HepG2 (cell line): ENCODE data around the gene AMPH. TPM values are rescaled to one million over a fixed set of nuclear protein-coding genes. Genes with fewer than 3 reads are reported as not detected.

ENCODE experiments used
- ATAC-seq: fragments of 200-7000 bp; cut with Tn5 transposase; 3 replicates; pipeline ENCODE4 v1.9.1; 2020; ENCODE audit warnings: mild to moderate bottlenecking, moderate library complexity
- BruUV-seq: library from RNA; stranded (reverse); fragments of 400-500 nt; replicated peaks from 2 replicates; lab custom pipeline; 2021; lab: Mats Ljungman, UMichigan
- CTCF ChIA-PET: fragments of 300-600 bp; formaldehyde crosslinking; extraction: SDS; loops from one replicate; lab custom pipeline; 2021; ENCODE audit warnings: low total read pairs, inconsistent platforms, low intra/inter-chr PET ratio; lab: Yijun Ruan, JAX
- POLR2A ChIA-PET: fragments of 350-600 bp; sonication (Branson Sonifier 250); formaldehyde crosslinking; loops from one replicate; lab custom pipeline; 2020; ENCODE audit warnings: antibody characterized with exemption, inconsistent platforms; lab: Yijun Ruan, JAX
- DNase-seq: peaks from one replicate; pipeline ENCODE4 v3.0.0-alpha.2; 2015; ENCODE audit warnings: low spot score
- FAIRE-seq: peaks from 3 replicates; lab custom pipeline; 2011; peaks lifted over from hg19 to GRCh38; lab: Jason Lieb, UNC
- H2AFZ ChIP-seq: one replicate; pipeline ENCODE4 v1.6.1; 2011; ENCODE audit warnings: low read length, inconsistent platforms
- H3K27ac ChIP-seq: fragments of 300-600 bp; 3 replicates; pipeline ENCODE4 v1.8.0; 2011; ENCODE audit warnings: mixed run types, mild to moderate bottlenecking, mixed read lengths, low read length, inconsistent platforms; ENCODE audit not compliant: insufficient read depth; ENCODE audit errors: extremely low read length
- H3K27me3 ChIP-seq, 2 experiments: fragments of 200-600 bp in 1 of 2; 2 replicates in 1 of 2; 3 replicates in 1 of 2; pipeline versions ENCODE4 v1.6.0 to v1.8.0; 2011; ENCODE audit warnings: low read length in 2 of 2, mild to moderate bottlenecking in 2 of 2, moderate library complexity in 2 of 2, inconsistent platforms in 1 of 2; ENCODE audit not compliant: insufficient read depth in 2 of 2, control insufficient read depth in 1 of 2
- H3K36me3 ChIP-seq, 2 experiments: fragments of 200-600 bp in 1 of 2; replicated peaks in 1 of 2; 2 replicates in 1 of 2; 3 replicates in 1 of 2; pipeline versions ENCODE4 v1.5.1 to v1.8.0; 2011; ENCODE audit warnings: low read length in 2 of 2, inconsistent platforms in 1 of 2; ENCODE audit not compliant: insufficient read depth in 2 of 2, control insufficient read depth in 1 of 2
- H3K4me1 ChIP-seq: 2 replicates; pipeline ENCODE4 v1.5.1; 2012; ENCODE audit warnings: low read length, inconsistent platforms; ENCODE audit not compliant: insufficient read depth
- H3K4me2 ChIP-seq: 2 replicates; pipeline ENCODE4 v1.6.0; 2011; ENCODE audit warnings: low read depth, low read length, inconsistent platforms
- H3K4me3 ChIP-seq, 3 experiments: fragments of 200-600 bp in 1 of 3; sonication (generic), shearing (Covaris generic) in 1 of 3; replicated peaks in 1 of 3; 2 replicates each; pipeline ENCODE4 v1.5.1; 2011 to 2016; ENCODE audit warnings: low read length in 3 of 3, inconsistent platforms in 2 of 3, low read depth in 2 of 3, mild to moderate bottlenecking in 2 of 3, control low read depth in 1 of 3, mixed read lengths in 1 of 3; ENCODE audit not compliant: insufficient read depth in 1 of 3
- H3K79me2 ChIP-seq: one replicate; pipeline ENCODE4 v1.6.1; 2011; ENCODE audit warnings: low read length, inconsistent platforms; ENCODE audit not compliant: insufficient read depth
- H3K9ac ChIP-seq: 2 replicates; pipeline ENCODE4 v1.6.0; 2011; ENCODE audit warnings: mild to moderate bottlenecking, low read depth, low read length, inconsistent platforms; ENCODE audit not compliant: insufficient read depth
- H3K9me3 ChIP-seq: 2 replicates; pipeline ENCODE4 v1.5.1; 2012; ENCODE audit warnings: mild to moderate bottlenecking, low read length
- H4K20me1 ChIP-seq: 2 replicates; pipeline ENCODE4 v1.6.0; 2011; ENCODE audit warnings: inconsistent platforms, mild to moderate bottlenecking, low read length, moderate library complexity; ENCODE audit not compliant: insufficient read depth
- STAG1 ChIP-seq: sonication (generic); formaldehyde crosslinking; IDR thresholded peaks from 2 replicates; pipeline ENCODE4 v1.4.0; 2020; ENCODE audit warnings: missing genetic modification reagents
- WGBS: methylation state at CpG from one replicate; pipeline ENCODE4 v1.1.6; 2017; ENCODE audit warnings: low lambda C conversion rate; 5-methylcytosine and 5-hydroxymethylcytosine counted together
- in situ Hi-C: cut with HindIII; loops from 2 replicates; pipeline ENCODE4 v1.10.0; 2017; ENCODE audit warnings: low pct_unique_long_range_greater_than_20kb; ENCODE audit not compliant: extremely low pct_ligation_motif_present
- intact Hi-C: fragments of 100-400 bp; cut with micrococcal nuclease; formaldehyde crosslinking; loops from one replicate; pipeline ENCODE4 v1.10.0; 2022; ENCODE audit not compliant: unreplicated experiment
- polyA plus RNA-seq, 8 experiments: library from polyadenylated mRNA; depleted of rRNA in 3 of 8; stranded (reverse) in 7 of 8; unstranded in 1 of 8; fragments of >200 nt; fragmentation: Illumina TruSeq in 4 of 8; extraction: Trizol in 4 of 8; gene quantifications; 2 replicates each; pipeline versions ENCODE4 v1.2.1 to v1.2.3, GENCODE V29; 2011 to 2016; ENCODE audit warnings: low read depth in 4 of 8, missing spikeins in 1 of 8, mixed read lengths in 1 of 8; ENCODE audit not compliant: insufficient read depth in 1 of 8
- total RNA-seq, 5 experiments: library from RNA; depleted of rRNA; stranded (reverse); fragments of >200 nt; fragmentation: Illumina TruSeq; extraction: Trizol; gene quantifications; 2 replicates each; pipeline ENCODE4 v1.2.3, GENCODE V29; 2016; ENCODE audit warnings: low read depth in 1 of 5
- TF ChIP-seq, protein P1 (sequence below): sonication (generic); formaldehyde crosslinking; IDR thresholded peaks from 2 replicates; pipeline ENCODE4 v1.5.0; 2020; ENCODE audit warnings: mild to moderate bottlenecking, missing genetic modification reagents, moderate library complexity
- TF ChIP-seq, protein P2 (sequence below): sonication (generic); formaldehyde crosslinking; IDR thresholded peaks from 2 replicates; pipeline ENCODE4 v1.5.0; 2020; ENCODE audit warnings: mild to moderate bottlenecking, missing genetic modification reagents, borderline replicate concordance

AMPH gene
- total and polyA plus RNA-seq, 2 of the 13 experiments (the other 11 are each of a cell fraction or from before 2014, with no cell fraction given), result not detected

DNA sequence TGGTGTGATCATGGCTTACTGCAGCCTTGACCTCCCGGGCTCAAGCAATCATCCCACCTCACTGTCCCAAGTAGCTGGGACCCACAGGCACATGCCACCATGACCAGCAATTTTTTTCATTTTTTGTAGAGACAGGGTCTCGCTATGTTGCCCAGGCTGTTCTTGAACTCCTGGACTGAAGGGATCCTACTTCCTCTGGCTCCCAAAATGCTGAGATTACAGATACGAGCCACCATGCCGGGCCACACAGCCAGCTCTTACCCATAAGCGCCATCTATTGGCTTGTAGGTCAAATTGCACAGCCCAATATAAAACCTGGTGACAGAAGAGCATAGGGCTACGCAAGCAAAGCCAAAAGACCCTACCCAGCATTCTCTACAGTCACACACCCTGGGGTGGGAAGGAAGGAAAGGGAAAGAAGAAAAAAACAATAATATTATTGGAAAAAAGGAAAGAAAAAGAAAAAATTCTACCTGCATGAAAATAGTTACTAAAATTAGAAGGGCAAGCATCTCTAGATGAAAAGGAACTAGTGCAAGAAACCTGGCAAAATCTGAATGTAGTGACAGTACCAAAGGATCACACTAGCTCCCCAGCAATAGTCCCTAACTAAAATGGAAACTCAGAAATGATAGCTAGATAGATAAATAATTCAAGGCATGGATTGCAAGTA is 29.4 kb upstream of the AMPH start:
- FAIRE-seq, result no peak

More for the DNA sequence above, 29.4 kb upstream of the AMPH start:
- BruUV-seq, result no TSS peak
- POLR2A ChIA-PET, result no interaction called here
- Histone ChIP-seq H3K27me3 (peaks cover 0 to 2% of the 10 kb centered on the region in 2 experiments; a peak in 2 of 5 replicates), H3K27ac (no peak overlapping the region), H2AFZ (no peak overlapping the region), H3K4me3 (no peak overlapping the region), H3K36me3 (no peaks in the 10 kb centered on the region), H3K9me3 (no peaks in the 10 kb centered on the region), H3K79me2 (no peaks in the 10 kb centered on the region), H3K4me1 (no peaks in the 10 kb centered on the region), H3K9ac (no peak overlapping the region), H4K20me1 (no peaks in the 10 kb centered on the region), H3K4me2 (no peak overlapping the region)
- DNase-seq (peak; percentile 29), ATAC-seq (peak; percentile 83)
- intact Hi-C loops (loop anchor here (1.0 kb wide), 1 partner anchor 262 kb away; no protein-coding TSS in a partner anchor), in situ Hi-C loops (loop anchor here (25.0 kb wide), 1 partner anchor 248 kb away; no protein-coding TSS in a partner anchor)
- peak; percentile 59 for TF ChIP-seq STAG1 (CRISPR knock-in tag)
- TF ChIP-seq, protein P1, sequence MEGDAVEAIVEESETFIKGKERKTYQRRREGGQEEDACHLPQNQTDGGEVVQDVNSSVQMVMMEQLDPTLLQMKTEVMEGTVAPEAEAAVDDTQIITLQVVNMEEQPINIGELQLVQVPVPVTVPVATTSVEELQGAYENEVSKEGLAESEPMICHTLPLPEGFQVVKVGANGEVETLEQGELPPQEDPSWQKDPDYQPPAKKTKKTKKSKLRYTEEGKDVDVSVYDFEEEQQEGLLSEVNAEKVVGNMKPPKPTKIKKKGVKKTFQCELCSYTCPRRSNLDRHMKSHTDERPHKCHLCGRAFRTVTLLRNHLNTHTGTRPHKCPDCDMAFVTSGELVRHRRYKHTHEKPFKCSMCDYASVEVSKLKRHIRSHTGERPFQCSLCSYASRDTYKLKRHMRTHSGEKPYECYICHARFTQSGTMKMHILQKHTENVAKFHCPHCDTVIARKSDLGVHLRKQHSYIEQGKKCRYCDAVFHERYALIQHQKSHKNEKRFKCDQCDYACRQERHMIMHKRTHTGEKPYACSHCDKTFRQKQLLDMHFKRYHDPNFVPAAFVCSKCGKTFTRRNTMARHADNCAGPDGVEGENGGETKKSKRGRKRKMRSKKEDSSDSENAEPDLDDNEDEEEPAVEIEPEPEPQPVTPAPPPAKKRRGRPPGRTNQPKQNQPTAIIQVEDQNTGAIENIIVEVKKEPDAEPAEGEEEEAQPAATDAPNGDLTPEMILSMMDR (CRISPR knock-in tag), result peak; percentile 75
- TF ChIP-seq, protein P2, sequence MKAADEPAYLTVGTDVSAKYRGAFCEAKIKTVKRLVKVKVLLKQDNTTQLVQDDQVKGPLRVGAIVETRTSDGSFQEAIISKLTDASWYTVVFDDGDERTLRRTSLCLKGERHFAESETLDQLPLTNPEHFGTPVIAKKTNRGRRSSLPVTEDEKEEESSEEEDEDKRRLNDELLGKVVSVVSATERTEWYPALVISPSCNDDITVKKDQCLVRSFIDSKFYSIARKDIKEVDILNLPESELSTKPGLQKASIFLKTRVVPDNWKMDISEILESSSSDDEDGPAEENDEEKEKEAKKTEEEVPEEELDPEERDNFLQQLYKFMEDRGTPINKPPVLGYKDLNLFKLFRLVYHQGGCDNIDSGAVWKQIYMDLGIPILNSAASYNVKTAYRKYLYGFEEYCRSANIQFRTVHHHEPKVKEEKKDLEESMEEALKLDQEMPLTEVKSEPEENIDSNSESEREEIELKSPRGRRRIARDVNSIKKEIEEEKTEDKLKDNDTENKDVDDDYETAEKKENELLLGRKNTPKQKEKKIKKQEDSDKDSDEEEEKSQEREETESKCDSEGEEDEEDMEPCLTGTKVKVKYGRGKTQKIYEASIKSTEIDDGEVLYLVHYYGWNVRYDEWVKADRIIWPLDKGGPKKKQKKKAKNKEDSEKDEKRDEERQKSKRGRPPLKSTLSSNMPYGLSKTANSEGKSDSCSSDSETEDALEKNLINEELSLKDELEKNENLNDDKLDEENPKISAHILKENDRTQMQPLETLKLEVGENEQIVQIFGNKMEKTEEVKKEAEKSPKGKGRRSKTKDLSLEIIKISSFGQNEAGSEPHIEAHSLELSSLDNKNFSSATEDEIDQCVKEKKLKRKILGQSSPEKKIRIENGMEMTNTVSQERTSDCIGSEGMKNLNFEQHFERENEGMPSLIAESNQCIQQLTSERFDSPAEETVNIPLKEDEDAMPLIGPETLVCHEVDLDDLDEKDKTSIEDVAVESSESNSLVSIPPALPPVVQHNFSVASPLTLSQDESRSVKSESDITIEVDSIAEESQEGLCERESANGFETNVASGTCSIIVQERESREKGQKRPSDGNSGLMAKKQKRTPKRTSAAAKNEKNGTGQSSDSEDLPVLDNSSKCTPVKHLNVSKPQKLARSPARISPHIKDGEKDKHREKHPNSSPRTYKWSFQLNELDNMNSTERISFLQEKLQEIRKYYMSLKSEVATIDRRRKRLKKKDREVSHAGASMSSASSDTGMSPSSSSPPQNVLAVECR (CRISPR knock-in tag), result no peak
- WGBS, result 8% methylated on average over 6 of the region's 6 CpGs
- CTCF ChIA-PET, result interaction anchor here (1.3 kb wide), 1 partner anchor 262 kb away, joined by 11 read pairs; no protein-coding TSS in a partner anchor
